PC-3 (cell line): ENCODE data around the gene CLMP. TPM values are rescaled to one million over a fixed set of nuclear protein-coding genes. Genes with fewer than 3 reads are reported as not detected.
"Not testable (repeated sequence)": the region's sequence is repeated elsewhere in the genome, so short reads cannot be mapped to it uniquely, and the experiment has no call there.

Source experiments
- ATAC-seq: fragments of 200-7000 bp; cut with Tn5 transposase; 2 replicates; pipeline ENCODE4 v1.9.1; 2020; ENCODE audit warnings: mild to moderate bottlenecking, moderate library complexity
- BruUV-seq: library from RNA; stranded (reverse); fragments of 400-500 nt; replicated peaks from 2 replicates; lab custom pipeline; 2021; lab: Mats Ljungman, UMichigan
- CTCF ChIA-PET: fragments of 300-600 bp; sonication (Branson Sonifier 250); formaldehyde crosslinking; loops from one replicate; lab custom pipeline; 2022; ENCODE audit warnings: antibody characterized with exemption; lab: Charles Lee
- POLR2A ChIA-PET: fragments of 300-600 bp; sonication (Branson Sonifier 250); formaldehyde crosslinking; loops from one replicate; lab custom pipeline; 2022; ENCODE audit warnings: antibody characterized with exemption; ENCODE audit not compliant: unreplicated experiment; lab: Charles Lee
- DNase-seq: peaks from one replicate; pipeline ENCODE4 v3.0.0-alpha.2; 2015
- H2AFZ ChIP-seq: fragments of 300-600 bp; sonication (generic); 2 replicates; pipeline ENCODE4 v1.6.0; 2016; ENCODE audit warnings: antibody characterized with exemption, low read length
- H3F3A ChIP-seq: fragments of 300-600 bp; sonication (generic); one replicate; pipeline ENCODE4 v1.6.0; 2017; ENCODE audit warnings: antibody characterized with exemption, low read length, control low read depth, mild to moderate bottlenecking; ENCODE audit not compliant: unreplicated experiment
- H3K27ac ChIP-seq: fragments of 300-600 bp; sonication (generic); 2 replicates; pipeline ENCODE4 v1.5.1; 2016; ENCODE audit warnings: mild to moderate bottlenecking, low read length
- H3K27me3 ChIP-seq: fragments of 300-600 bp; sonication (generic); 2 replicates; pipeline ENCODE4 v1.6.1; 2016; ENCODE audit warnings: low read length, mixed read lengths
- H3K36me3 ChIP-seq: fragments of 300-600 bp; sonication (generic); 2 replicates; pipeline ENCODE4 v1.6.1; 2016; ENCODE audit warnings: low read depth, mixed run types, low read length, mixed read lengths
- H3K4me1 ChIP-seq: fragments of 300-600 bp; sonication (generic); 2 replicates; pipeline ENCODE4 v1.5.1; 2016; ENCODE audit warnings: low read length; ENCODE audit not compliant: insufficient read depth
- H3K4me2 ChIP-seq: fragments of 300-600 bp; sonication (generic); 2 replicates; pipeline ENCODE4 v1.6.0; 2016; ENCODE audit warnings: low read length
- H3K4me3 ChIP-seq: fragments of 300-600 bp; sonication (generic); 2 replicates; pipeline ENCODE4 v1.5.1; 2016; ENCODE audit warnings: mild to moderate bottlenecking, low read length, mixed read lengths
- H3K79me2 ChIP-seq: fragments of 300-600 bp; sonication (generic); 2 replicates; pipeline ENCODE4 v1.6.1; 2017; ENCODE audit warnings: low read length, mixed read lengths
- H3K9ac ChIP-seq: fragments of 300-600 bp; sonication (generic); 2 replicates; pipeline ENCODE4 v1.6.0; 2016; ENCODE audit warnings: mild to moderate bottlenecking, low read length
- H3K9me2 ChIP-seq: fragments of 300-600 bp; sonication (generic); replicated peaks from 2 replicates; pipeline ENCODE4 v1.6.1; 2016; ENCODE audit warnings: mixed run types, low read length, mixed read lengths
- H3K9me3 ChIP-seq: fragments of 300-600 bp; sonication (generic); 2 replicates; pipeline ENCODE4 v1.6.1; 2016; ENCODE audit warnings: low read length, mixed read lengths
- H4K20me1 ChIP-seq: fragments of 300-600 bp; sonication (generic); 2 replicates; pipeline ENCODE4 v1.6.1; 2016; ENCODE audit warnings: low read length, mixed read lengths
- CTCF ChIP-seq: fragments of 300-600 bp; sonication (generic); conservative IDR thresholded peaks from 2 replicates; pipeline ENCODE4 v1.5.1; 2017; ENCODE audit warnings: antibody characterized with exemption, low read depth, mild to moderate bottlenecking, low read length
- EZH2 ChIP-seq: fragments of 300-600 bp; sonication (generic); IDR thresholded peaks from one replicate; pipeline ENCODE4 v1.6.1; 2017; ENCODE audit warnings: antibody characterized with exemption, mild to moderate bottlenecking, low read length; ENCODE audit not compliant: unreplicated experiment
- EZH2phosphoT487 ChIP-seq: fragments of 300-600 bp; sonication (generic); IDR thresholded peaks from 2 replicates; pipeline ENCODE4 v1.6.1; 2018; ENCODE audit warnings: mild to moderate bottlenecking, antibody characterized with exemption, low read length, borderline replicate concordance
- intact Hi-C: fragments of 100-400 bp; cut with micrococcal nuclease; formaldehyde crosslinking; loops from 2 replicates; pipeline ENCODE4 v1.9.0; 2023
- total RNA-seq: library from RNA; depleted of rRNA; stranded (reverse); fragments of >200 nt; gene quantifications from 2 replicates; pipeline ENCODE4 v1.2.3, GENCODE V29; 2014

CLMP gene
- total RNA-seq, 1 experiment from 2014 or later = 30.4 TPM

GRCh38 chr11:123206791-123207434, 11.9 kb upstream of the CLMP start:
- ATAC-seq = no peak; the same call in 1 of the 2 replicates
- no peak overlapping the region for H3K27ac ChIP-seq
- no peaks in the 10 kb centered on the region for H3K36me3 ChIP-seq
- H3K9ac ChIP-seq = no peak overlapping the region
- no peaks in the 10 kb centered on the region for H3K9me2 ChIP-seq
- no peaks in the 10 kb centered on the region for H4K20me1 ChIP-seq
- no peak for DNase-seq
- no peak overlapping the region for H3K4me2 ChIP-seq
- peaks cover 1% of the 10 kb centered on the region; the same call in 1 of the 2 replicates for H3K4me1 ChIP-seq
- H3K27me3 ChIP-seq = no peaks in the 10 kb centered on the region
- H3F3A ChIP-seq = no peaks in the 10 kb centered on the region
- H2AFZ ChIP-seq = no peak overlapping the region
- H3K79me2 ChIP-seq = no peaks in the 10 kb centered on the region
- TF ChIP-seq EZH2 (no peak), CTCF (no peak), EZH2phosphoT487 (no peak)
- CTCF ChIA-PET = no interaction called here
- POLR2A ChIA-PET = no interaction called here
- no peak overlapping the region for H3K4me3 ChIP-seq
- BruUV-seq = no TSS peak
- intact Hi-C loops = no loop called here
- no peaks in the 10 kb centered on the region for H3K9me3 ChIP-seq

GRCh38 chr11:123206055-123206454, 11.0 kb upstream of the CLMP start:
- ATAC-seq, H4K20me1 ChIP-seq, H3F3A ChIP-seq, H3K4me1 ChIP-seq, H3K27ac ChIP-seq, H2AFZ ChIP-seq, H3K4me3 ChIP-seq, H3K9ac ChIP-seq, H3K9me2 ChIP-seq, POLR2A ChIA-PET, H3K27me3 ChIP-seq, DNase-seq, H3K36me3 ChIP-seq, H3K9me3 ChIP-seq, intact Hi-C loops, CTCF ChIA-PET, BruUV-seq, H3K79me2 ChIP-seq, H3K4me2 ChIP-seq: not testable (repeated sequence)

- ChIA-PET POLR2A (no interaction called here), CTCF (no interaction called here)
- Histone ChIP-seq H4K20me1 (no peaks in the 10 kb centered on the region), H3K9ac (no peak overlapping the region), H2AFZ (no peak overlapping the region), H3K36me3 (no peaks in the 10 kb centered on the region), H3K79me2 (no peaks in the 10 kb centered on the region), H3K4me1 (no peaks in the 10 kb centered on the region), H3K9me3 (no peaks in the 10 kb centered on the region), H3K4me2 (no peak overlapping the region), H3K4me3 (no peak overlapping the region), H3F3A (no peaks in the 10 kb centered on the region), H3K27me3 (no peaks in the 10 kb centered on the region), H3K27ac (no peak overlapping the region), H3K9me2 (no peaks in the 10 kb centered on the region)
- no peak for DNase-seq
- TF ChIP-seq EZH2 (no peak), EZH2phosphoT487 (no peak), CTCF (no peak)
- no TSS peak for BruUV-seq
- ATAC-seq = no peak
- intact Hi-C loops = no loop called here
Measured at GRCh38 chr11:123203934-123204333, 8.9 kb upstream of the CLMP start.
